HepG2 (cell line): ENCODE results near the gene PLA2G4B. TPM values are rescaled to one million over a fixed set of nuclear protein-coding genes. Genes with fewer than 3 reads are reported as not detected.

Source experiments
- ATAC-seq: fragments of 200-7000 bp; cut with Tn5 transposase; 3 replicates; pipeline ENCODE4 v1.9.1; 2020; ENCODE audit warnings: mild to moderate bottlenecking, moderate library complexity
- BruUV-seq: library from RNA; stranded (reverse); fragments of 400-500 nt; replicated peaks from 2 replicates; lab custom pipeline; 2021; lab: Mats Ljungman, UMichigan
- CTCF ChIA-PET: fragments of 300-600 bp; formaldehyde crosslinking; extraction: SDS; loops from one replicate; lab custom pipeline; 2021; ENCODE audit warnings: low total read pairs, inconsistent platforms, low intra/inter-chr PET ratio; lab: Yijun Ruan, JAX
- POLR2A ChIA-PET: fragments of 350-600 bp; sonication (Branson Sonifier 250); formaldehyde crosslinking; loops from one replicate; lab custom pipeline; 2020; ENCODE audit warnings: antibody characterized with exemption, inconsistent platforms; lab: Yijun Ruan, JAX
- DNase-seq: peaks from one replicate; pipeline ENCODE4 v3.0.0-alpha.2; 2015; ENCODE audit warnings: low spot score
- FAIRE-seq: peaks from 3 replicates; lab custom pipeline; 2011; peaks lifted over from hg19 to GRCh38; lab: Jason Lieb, UNC
- H2AFZ ChIP-seq: one replicate; pipeline ENCODE4 v1.6.1; 2011; ENCODE audit warnings: low read length, inconsistent platforms
- H3K27ac ChIP-seq: fragments of 300-600 bp; 3 replicates; pipeline ENCODE4 v1.8.0; 2011; ENCODE audit warnings: mixed run types, mild to moderate bottlenecking, mixed read lengths, low read length, inconsistent platforms; ENCODE audit not compliant: insufficient read depth; ENCODE audit errors: extremely low read length
- H3K27me3 ChIP-seq, 2 experiments: fragments of 200-600 bp in 1 of 2; 2 replicates in 1 of 2; 3 replicates in 1 of 2; pipeline versions ENCODE4 v1.6.0 to v1.8.0; 2011; ENCODE audit warnings: low read length in 2 of 2, mild to moderate bottlenecking in 2 of 2, moderate library complexity in 2 of 2, inconsistent platforms in 1 of 2; ENCODE audit not compliant: insufficient read depth in 2 of 2, control insufficient read depth in 1 of 2
- H3K36me3 ChIP-seq, 2 experiments: fragments of 200-600 bp in 1 of 2; replicated peaks in 1 of 2; 2 replicates in 1 of 2; 3 replicates in 1 of 2; pipeline versions ENCODE4 v1.5.1 to v1.8.0; 2011; ENCODE audit warnings: low read length in 2 of 2, inconsistent platforms in 1 of 2; ENCODE audit not compliant: insufficient read depth in 2 of 2, control insufficient read depth in 1 of 2
- H3K4me1 ChIP-seq: 2 replicates; pipeline ENCODE4 v1.5.1; 2012; ENCODE audit warnings: low read length, inconsistent platforms; ENCODE audit not compliant: insufficient read depth
- H3K4me2 ChIP-seq: 2 replicates; pipeline ENCODE4 v1.6.0; 2011; ENCODE audit warnings: low read depth, low read length, inconsistent platforms
- H3K4me3 ChIP-seq, 3 experiments: fragments of 200-600 bp in 1 of 3; sonication (generic), shearing (Covaris generic) in 1 of 3; replicated peaks in 1 of 3; 2 replicates each; pipeline ENCODE4 v1.5.1; 2011 to 2016; ENCODE audit warnings: low read length in 3 of 3, inconsistent platforms in 2 of 3, low read depth in 2 of 3, mild to moderate bottlenecking in 2 of 3, control low read depth in 1 of 3, mixed read lengths in 1 of 3; ENCODE audit not compliant: insufficient read depth in 1 of 3
- H3K79me2 ChIP-seq: one replicate; pipeline ENCODE4 v1.6.1; 2011; ENCODE audit warnings: low read length, inconsistent platforms; ENCODE audit not compliant: insufficient read depth
- H3K9ac ChIP-seq: 2 replicates; pipeline ENCODE4 v1.6.0; 2011; ENCODE audit warnings: mild to moderate bottlenecking, low read depth, low read length, inconsistent platforms; ENCODE audit not compliant: insufficient read depth
- H3K9me3 ChIP-seq: 2 replicates; pipeline ENCODE4 v1.5.1; 2012; ENCODE audit warnings: mild to moderate bottlenecking, low read length
- H4K20me1 ChIP-seq: 2 replicates; pipeline ENCODE4 v1.6.0; 2011; ENCODE audit warnings: inconsistent platforms, mild to moderate bottlenecking, low read length, moderate library complexity; ENCODE audit not compliant: insufficient read depth
- CBFB ChIP-seq: sonication (generic); formaldehyde crosslinking; IDR thresholded peaks from 2 replicates; pipeline ENCODE4 v1.4.0; 2020; ENCODE audit warnings: missing genetic modification reagents
- JARID2 ChIP-seq: sonication (generic); formaldehyde crosslinking; IDR thresholded peaks from 2 replicates; pipeline ENCODE4 v1.8.1; 2023; ENCODE audit warnings: missing genetic modification reagents, inconsistent platforms; ENCODE audit not compliant: insufficient replicate concordance
- LBX2 ChIP-seq: sonication (generic); formaldehyde crosslinking; IDR thresholded peaks from 2 replicates; pipeline ENCODE4 v1.5.0; 2020; ENCODE audit warnings: missing genetic modification reagents, mild to moderate bottlenecking, borderline replicate concordance
- MZF1 ChIP-seq: sonication (generic); formaldehyde crosslinking; IDR thresholded peaks from 2 replicates; pipeline ENCODE4 v1.8.1; 2023; ENCODE audit warnings: mild to moderate bottlenecking, missing genetic modification reagents, borderline replicate concordance
- RXRA ChIP-seq: sonication (generic); formaldehyde crosslinking; IDR thresholded peaks from 2 replicates; pipeline ENCODE4 v1.5.1; 2020; ENCODE audit warnings: missing genetic modification reagents
- SNAPC2 ChIP-seq: sonication (generic); formaldehyde crosslinking; IDR thresholded peaks from 2 replicates; pipeline ENCODE4 v1.8.1; 2022; ENCODE audit warnings: mild to moderate bottlenecking, missing genetic modification reagents
- THRA ChIP-seq: sonication (generic); formaldehyde crosslinking; IDR thresholded peaks from 2 replicates; pipeline ENCODE4 v1.4.0; 2020; ENCODE audit warnings: missing genetic modification reagents, borderline replicate concordance
- ZBTB46 ChIP-seq: sonication (generic); formaldehyde crosslinking; IDR thresholded peaks from 2 replicates; pipeline ENCODE4 v1.4.0; 2020; ENCODE audit warnings: mild to moderate bottlenecking, missing genetic modification reagents, borderline replicate concordance
- ZKSCAN1 ChIP-seq: fragments of 150-350 bp; IDR thresholded peaks from 2 replicates; pipeline ENCODE4 v1.6.1; 2014; ENCODE audit warnings: low read length
- ZNF17 ChIP-seq: sonication (generic); formaldehyde crosslinking; IDR thresholded peaks from 2 replicates; pipeline ENCODE4 v1.5.0; 2020; ENCODE audit warnings: mild to moderate bottlenecking, missing genetic modification reagents
- ZNF24 ChIP-seq: fragments of 450-650 bp; IDR thresholded peaks from 2 replicates; pipeline ENCODE4 v1.6.1; 2017; ENCODE audit warnings: antibody characterized with exemption, mild to moderate bottlenecking
- ZNF33B ChIP-seq: sonication (generic); formaldehyde crosslinking; IDR thresholded peaks from 2 replicates; pipeline ENCODE4 v1.5.1; 2020; ENCODE audit warnings: mild to moderate bottlenecking, missing genetic modification reagents
- ZNF484 ChIP-seq: sonication (generic); formaldehyde crosslinking; IDR thresholded peaks from 2 replicates; pipeline ENCODE4 v1.5.1; 2020; ENCODE audit warnings: mild to moderate bottlenecking, low read depth, missing genetic modification reagents, borderline replicate concordance
- ZNF501 ChIP-seq: sonication (generic); formaldehyde crosslinking; IDR thresholded peaks from 2 replicates; pipeline ENCODE4 v1.5.1; 2020; ENCODE audit warnings: mild to moderate bottlenecking, moderate library complexity, missing genetic modification reagents
- ZNF614 ChIP-seq: IDR thresholded peaks from 2 replicates; pipeline ENCODE4 v1.6.1; 2018; ENCODE audit warnings: missing biosample characterization, missing genetic modification reagents, inconsistent platforms, borderline replicate concordance
- ZNF644 ChIP-seq: IDR thresholded peaks from 2 replicates; pipeline ENCODE4 v1.6.1; 2016; ENCODE audit warnings: low read depth
- WGBS: methylation state at CpG from one replicate; pipeline ENCODE4 v1.1.6; 2017; ENCODE audit warnings: low lambda C conversion rate; 5-methylcytosine and 5-hydroxymethylcytosine counted together
- in situ Hi-C: cut with HindIII; loops from 2 replicates; pipeline ENCODE4 v1.10.0; 2017; ENCODE audit warnings: low pct_unique_long_range_greater_than_20kb; ENCODE audit not compliant: extremely low pct_ligation_motif_present
- intact Hi-C: fragments of 100-400 bp; cut with micrococcal nuclease; formaldehyde crosslinking; loops from one replicate; pipeline ENCODE4 v1.10.0; 2022; ENCODE audit not compliant: unreplicated experiment
- polyA plus RNA-seq, 8 experiments: library from polyadenylated mRNA; depleted of rRNA in 3 of 8; stranded (reverse) in 7 of 8; unstranded in 1 of 8; fragments of >200 nt; fragmentation: Illumina TruSeq in 4 of 8; extraction: Trizol in 4 of 8; gene quantifications; 2 replicates each; pipeline versions ENCODE4 v1.2.1 to v1.2.3, GENCODE V29; 2011 to 2016; ENCODE audit warnings: low read depth in 4 of 8, missing spikeins in 1 of 8, mixed read lengths in 1 of 8; ENCODE audit not compliant: insufficient read depth in 1 of 8
- total RNA-seq, 5 experiments: library from RNA; depleted of rRNA; stranded (reverse); fragments of >200 nt; fragmentation: Illumina TruSeq; extraction: Trizol; gene quantifications; 2 replicates each; pipeline ENCODE4 v1.2.3, GENCODE V29; 2016; ENCODE audit warnings: low read depth in 1 of 5
- TF ChIP-seq, protein P1 (sequence below): sonication (generic); formaldehyde crosslinking; IDR thresholded peaks from 2 replicates; pipeline ENCODE4 v1.4.0; 2020; ENCODE audit warnings: missing genetic modification reagents, borderline replicate concordance

Gene PLA2G4B
- total and polyA plus RNA-seq, 2 of the 13 experiments (the other 11 are each of a cell fraction or from before 2014, with no cell fraction given), result 5.1 to 8.0 TPM

DNA sequence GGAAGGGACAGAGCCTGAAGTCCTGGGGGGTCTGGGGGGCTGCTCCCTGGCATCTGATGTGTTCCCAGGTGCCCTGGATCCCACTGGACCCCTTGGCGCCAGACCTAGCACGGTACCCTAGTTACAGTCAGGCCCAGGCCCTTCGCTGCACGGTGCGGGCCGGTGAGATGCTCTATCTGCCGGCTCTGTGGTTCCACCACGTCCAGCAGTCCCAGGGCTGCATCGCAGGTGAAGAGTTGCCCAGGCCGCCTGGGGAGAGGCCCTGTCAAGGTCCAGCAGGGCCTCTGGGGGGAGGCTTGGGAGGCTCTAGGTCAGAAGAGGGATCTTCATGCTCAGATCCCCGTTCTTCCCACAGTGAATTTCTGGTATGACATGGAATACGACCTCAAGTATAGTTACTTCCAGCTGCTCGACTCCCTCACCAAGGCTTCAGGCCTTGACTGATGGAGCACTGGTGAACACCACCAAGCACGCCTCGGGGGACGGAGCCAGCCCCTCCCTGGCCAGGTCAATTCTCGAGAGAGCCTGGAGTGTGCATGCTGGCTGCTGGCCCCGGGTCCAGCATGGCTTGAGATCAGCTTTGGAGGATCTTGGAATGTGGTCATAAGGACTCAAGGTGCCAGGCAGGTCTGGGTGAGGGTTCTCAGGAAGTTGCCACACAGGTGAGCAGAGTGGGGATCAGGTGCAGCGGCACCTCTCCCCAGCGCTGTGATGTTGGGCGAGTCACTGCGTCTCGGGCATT, 1.8 kb upstream of the PLA2G4B start:
- WGBS, result 100% methylated on average over 6 of the region's 23 CpGs
- no peak overlapping the region for H3K4me2 ChIP-seq
- H3K9me3 ChIP-seq, result no peaks in the 10 kb centered on the region
- no peaks in the 10 kb centered on the region for H3K27me3 ChIP-seq
- H2AFZ ChIP-seq, result no peak overlapping the region
- H3K36me3 ChIP-seq, result peaks cover 1 to 5% of the 10 kb centered on the region in 2 experiments; a peak in 3 of 5 replicates
- no peaks in the 10 kb centered on the region for H3K79me2 ChIP-seq
- in situ Hi-C loops (no loop called here), intact Hi-C loops (no loop called here)
- ChIA-PET POLR2A (no interaction called here), CTCF (no interaction called here)
- no peak overlapping the region for H3K4me3 ChIP-seq
- no peak overlapping the region for H3K9ac ChIP-seq
- H3K27ac ChIP-seq, result no peak overlapping the region
- ATAC-seq (no peak), DNase-seq (no peak), FAIRE-seq (no peak)
- no peaks in the 10 kb centered on the region for H3K4me1 ChIP-seq
- no peaks in the 10 kb centered on the region for H4K20me1 ChIP-seq
- no TSS peak for BruUV-seq
- TF ChIP-seq ZNF501 (no peak), ZBTB46 (CRISPR knock-in tag) (no peak), RXRA (CRISPR knock-in tag) (no peak), ZKSCAN1 (no peak), MZF1 (CRISPR knock-in tag) (no peak), THRA (CRISPR knock-in tag) (no peak), ZNF17 (CRISPR knock-in tag) (no peak), ZNF33B (CRISPR knock-in tag) (no peak), ZNF614 (CRISPR knock-in tag) (no peak), LBX2 (CRISPR knock-in tag) (no peak), JARID2 (CRISPR knock-in tag) (no peak), CBFB (CRISPR knock-in tag) (no peak), ZNF644 (CRISPR knock-in tag) (no peak), ZNF24 (no peak), ZNF484 (CRISPR knock-in tag) (no peak), SNAPC2 (CRISPR knock-in tag) (no peak)
- TF ChIP-seq, protein P1, sequence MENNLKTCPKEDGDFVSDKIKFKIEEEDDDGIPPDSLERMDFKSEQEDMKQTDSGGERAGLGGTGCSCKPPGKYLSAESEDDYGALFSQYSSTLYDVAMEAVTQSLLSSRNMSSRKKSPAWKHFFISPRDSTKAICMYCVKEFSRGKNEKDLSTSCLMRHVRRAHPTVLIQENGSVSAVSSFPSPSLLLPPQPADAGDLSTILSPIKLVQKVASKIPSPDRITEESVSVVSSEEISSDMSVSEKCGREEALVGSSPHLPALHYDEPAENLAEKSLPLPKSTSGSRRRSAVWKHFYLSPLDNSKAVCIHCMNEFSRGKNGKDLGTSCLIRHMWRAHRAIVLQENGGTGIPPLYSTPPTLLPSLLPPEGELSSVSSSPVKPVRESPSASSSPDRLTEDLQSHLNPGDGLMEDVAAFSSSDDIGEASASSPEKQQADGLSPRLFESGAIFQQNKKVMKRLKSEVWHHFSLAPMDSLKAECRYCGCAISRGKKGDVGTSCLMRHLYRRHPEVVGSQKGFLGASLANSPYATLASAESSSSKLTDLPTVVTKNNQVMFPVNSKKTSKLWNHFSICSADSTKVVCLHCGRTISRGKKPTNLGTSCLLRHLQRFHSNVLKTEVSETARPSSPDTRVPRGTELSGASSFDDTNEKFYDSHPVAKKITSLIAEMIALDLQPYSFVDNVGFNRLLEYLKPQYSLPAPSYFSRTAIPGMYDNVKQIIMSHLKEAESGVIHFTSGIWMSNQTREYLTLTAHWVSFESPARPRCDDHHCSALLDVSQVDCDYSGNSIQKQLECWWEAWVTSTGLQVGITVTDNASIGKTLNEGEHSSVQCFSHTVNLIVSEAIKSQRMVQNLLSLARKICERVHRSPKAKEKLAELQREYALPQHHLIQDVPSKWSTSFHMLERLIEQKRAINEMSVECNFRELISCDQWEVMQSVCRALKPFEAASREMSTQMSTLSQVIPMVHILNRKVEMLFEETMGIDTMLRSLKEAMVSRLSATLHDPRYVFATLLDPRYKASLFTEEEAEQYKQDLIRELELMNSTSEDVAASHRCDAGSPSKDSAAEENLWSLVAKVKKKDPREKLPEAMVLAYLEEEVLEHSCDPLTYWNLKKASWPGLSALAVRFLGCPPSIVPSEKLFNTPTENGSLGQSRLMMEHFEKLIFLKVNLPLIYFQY (CRISPR knock-in tag), result no peak
